Measurements from ENCODE around the gene TRAPPC2L.

TRAPPC2L gene

DNA sequence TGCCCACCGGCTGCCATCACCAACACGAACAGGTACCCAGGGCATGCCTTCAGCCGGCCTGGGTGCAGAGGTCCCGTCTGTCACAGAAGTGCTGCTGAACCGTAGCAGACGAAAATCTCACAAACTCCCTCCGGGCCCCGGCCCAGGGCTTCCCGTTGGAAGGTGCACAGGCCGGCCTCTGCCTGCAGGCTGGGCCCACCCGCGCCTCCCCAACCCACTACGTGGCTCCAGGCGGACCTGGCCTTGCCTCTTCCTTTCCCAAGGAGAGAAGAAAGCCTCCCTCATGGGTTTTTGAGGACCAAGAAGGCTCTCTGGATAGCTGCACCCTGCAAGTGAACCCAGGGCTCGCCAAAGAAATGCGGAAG is 55.0 kb downstream of the TRAPPC2L start:
- DNase-seq, result no peak

Measured in effector CD8-positive, alpha-beta T cell (primary cell).